Measurements from ENCODE around the gene DHX36. TPM values are rescaled to one million over a fixed set of nuclear protein-coding genes. Genes with fewer than 3 reads are reported as not detected.

Gene DHX36
- total RNA-seq, 3 donors from 2014 or later: 46.1 to 122 (median 88.8) TPM

GRCh38 chr3:154242766-154243165, 81.5 kb downstream of the DHX36 start:
- Histone ChIP-seq H3K27me3 (no peaks in the 10 kb centered on the region), H3K9me3 (no peaks in the 10 kb centered on the region), H3K36me3 (no peaks in the 10 kb centered on the region), H3K27ac (peak overlapping the region; percentile 60 to 80), H3K4me3 (no peak overlapping the region), H3K4me1 (no peaks in the 10 kb centered on the region)
- no peak for TF ChIP-seq POLR2AphosphoS5 (IDR thresholded peaks at IDR 0.05)
- TF ChIP-seq POLR2A (IDR thresholded peaks at IDR 0.05): no peak
- TF ChIP-seq CTCF (IDR thresholded peaks at IDR 0.05): no peak
- intact Hi-C loops (cut with DNase I; ENCODE audit: low total_unique reads): no loop called here
- DNase-seq (ENCODE audit: low spot score in 2 of 2): no peak

GRCh38 chr3:154241496-154241895, 82.8 kb downstream of the DHX36 start:
- TF ChIP-seq CTCF (IDR thresholded peaks at IDR 0.05): no peak
- no peak for TF ChIP-seq POLR2A (IDR thresholded peaks at IDR 0.05)
- no peak for TF ChIP-seq POLR2AphosphoS5 (IDR thresholded peaks at IDR 0.05)
- Histone ChIP-seq H3K9me3 (no peaks in the 10 kb centered on the region), H3K4me3 (no peak overlapping the region), H3K4me1 (no peaks in the 10 kb centered on the region), H3K27me3 (no peaks in the 10 kb centered on the region), H3K27ac (no peak overlapping the region), H3K36me3 (no peaks in the 10 kb centered on the region)
- intact Hi-C loops (cut with DNase I; ENCODE audit: low total_unique reads): no loop called here
- no peak for DNase-seq (ENCODE audit: low spot score in 2 of 2)

GRCh38 chr3:154240235-154240634, 84.1 kb downstream of the DHX36 start:
- intact Hi-C loops (cut with DNase I; ENCODE audit: low total_unique reads): no loop called here
- Histone ChIP-seq H3K9me3 (no peaks in the 10 kb centered on the region), H3K27ac (no peak overlapping the region), H3K27me3 (no peaks in the 10 kb centered on the region), H3K4me3 (no peak overlapping the region), H3K36me3 (no peaks in the 10 kb centered on the region), H3K4me1 (no peaks in the 10 kb centered on the region)
- no peak for DNase-seq (ENCODE audit: low spot score in 2 of 2)
- no peak for TF ChIP-seq POLR2A (IDR thresholded peaks at IDR 0.05)
- no peak for TF ChIP-seq POLR2AphosphoS5 (IDR thresholded peaks at IDR 0.05)
- no peak for TF ChIP-seq CTCF (IDR thresholded peaks at IDR 0.05)

GRCh38 chr3:154236331-154236730, 88.0 kb downstream of the DHX36 start:
- intact Hi-C loops (cut with DNase I; ENCODE audit: low total_unique reads): no loop called here
- no peak for DNase-seq (ENCODE audit: low spot score in 2 of 2)

GRCh38 chr3:154235330-154235729, 89.0 kb downstream of the DHX36 start:
- no peak for DNase-seq (ENCODE audit: low spot score in 2 of 2)
- no peak overlapping the region for H3K4me3 ChIP-seq
- TF ChIP-seq POLR2AphosphoS5 (IDR thresholded peaks at IDR 0.05) (no peak), CTCF (IDR thresholded peaks at IDR 0.05) (no peak)
- H3K4me1 ChIP-seq: no peaks in the 10 kb centered on the region
- H3K27ac ChIP-seq: no peak overlapping the region
- intact Hi-C loops (cut with DNase I; ENCODE audit: low total_unique reads): no loop called here
- H3K27me3 ChIP-seq: no peaks in the 10 kb centered on the region
- no peaks in the 10 kb centered on the region for H3K9me3 ChIP-seq
- no peaks in the 10 kb centered on the region for H3K36me3 ChIP-seq

More at GRCh38 chr3:154236331-154236730, 88.0 kb downstream of the DHX36 start:
- H3K9me3 ChIP-seq: no peaks in the 10 kb centered on the region
- no peaks in the 10 kb centered on the region for H3K4me1 ChIP-seq
- H3K36me3 ChIP-seq: no peaks in the 10 kb centered on the region
- H3K27me3 ChIP-seq: no peaks in the 10 kb centered on the region
- H3K4me3 ChIP-seq: no peak overlapping the region
- TF ChIP-seq POLR2AphosphoS5 (IDR thresholded peaks at IDR 0.05) (no peak), POLR2A (IDR thresholded peaks at IDR 0.05) (no peak), CTCF (IDR thresholded peaks at IDR 0.05) (no peak)
- no peak overlapping the region for H3K27ac ChIP-seq

Data from breast epithelium (tissue), 4 donors.